ENCODE data around the gene DGLUCY.

DNA sequence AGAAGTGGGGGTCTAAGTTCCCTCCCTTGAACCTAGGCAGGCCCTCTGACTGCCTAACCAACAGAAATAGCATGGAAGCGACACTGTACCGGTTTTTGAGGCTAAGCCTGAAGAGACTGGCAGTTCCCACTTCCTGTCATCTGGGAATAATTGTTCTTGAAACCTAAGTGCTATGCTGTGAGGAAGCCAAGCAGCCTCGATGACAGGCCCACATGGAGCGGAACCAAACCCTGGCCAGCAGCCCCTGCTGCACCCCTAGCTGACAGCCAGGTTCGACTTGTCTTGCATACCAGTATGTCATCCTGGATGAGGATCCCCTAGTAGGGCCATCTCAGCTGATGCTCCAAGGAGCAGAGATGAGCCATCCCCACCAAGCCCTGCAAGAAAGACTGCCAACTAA lies 137.0 kb downstream of the DGLUCY start:
- TF ChIP-seq POLR2AphosphoS5 (IDR thresholded peaks at IDR 0.05) (no peak), CTCF (IDR thresholded peaks at IDR 0.05) (no peak)

Measured in breast epithelium (tissue), 3 donors.